ENCODE results near the gene PRKCG. TPM values are rescaled to one million over a fixed set of nuclear protein-coding genes. Genes with fewer than 3 reads are reported as not detected.

The PRKCG gene
- 0.07 TPM in 1 of 2 replicates, not detected in the other for total RNA-seq

DNA sequence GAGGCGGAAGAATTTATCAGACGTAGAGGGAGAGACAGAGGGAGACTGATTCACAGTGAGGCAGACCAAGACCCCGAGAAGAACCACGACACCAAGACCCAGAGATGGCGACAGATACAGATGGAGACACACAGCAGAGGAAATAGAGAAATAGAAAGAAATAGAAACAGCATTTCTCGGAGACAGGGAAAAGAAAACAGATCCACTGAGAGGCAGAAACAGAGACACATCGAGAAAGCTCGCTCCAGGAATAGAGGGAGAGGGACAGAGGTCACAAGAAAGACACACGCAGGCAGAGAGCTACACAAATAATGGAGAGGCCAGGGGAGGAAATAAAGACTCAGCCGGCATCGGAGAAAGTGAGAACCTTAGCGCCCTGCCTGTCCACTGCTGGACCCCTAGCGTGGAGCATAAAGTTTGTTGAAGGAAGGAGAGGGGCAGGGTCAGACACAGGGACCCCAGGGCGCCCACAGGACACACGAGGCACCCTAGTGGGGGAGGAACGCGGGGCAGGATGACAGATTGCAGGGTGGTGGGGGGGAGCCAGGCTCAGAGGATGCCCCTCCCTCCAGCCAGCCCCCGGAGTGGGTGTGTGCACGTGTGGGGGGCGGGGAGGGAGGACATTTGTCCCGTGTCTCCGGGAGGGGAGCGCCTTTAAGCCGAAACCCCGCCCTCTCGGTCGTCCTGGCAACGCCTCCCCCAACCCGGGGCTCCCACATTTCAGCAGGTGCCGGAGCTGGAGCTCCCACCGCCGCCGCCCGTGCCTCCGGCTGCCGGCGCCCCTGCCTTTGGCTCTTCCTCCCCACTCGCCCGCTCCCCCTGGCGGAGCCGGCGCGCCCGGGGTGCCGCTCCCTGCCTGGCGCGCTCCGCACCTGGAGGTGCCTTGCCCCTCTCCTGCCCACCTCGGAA, at the start of gene PRKCG:
TSS of gene PRKCG (plus strand) at position 716 of the 909 bp plus-strand sequence. CDS start 298 bp downstream, outside the sequence.

DNA sequence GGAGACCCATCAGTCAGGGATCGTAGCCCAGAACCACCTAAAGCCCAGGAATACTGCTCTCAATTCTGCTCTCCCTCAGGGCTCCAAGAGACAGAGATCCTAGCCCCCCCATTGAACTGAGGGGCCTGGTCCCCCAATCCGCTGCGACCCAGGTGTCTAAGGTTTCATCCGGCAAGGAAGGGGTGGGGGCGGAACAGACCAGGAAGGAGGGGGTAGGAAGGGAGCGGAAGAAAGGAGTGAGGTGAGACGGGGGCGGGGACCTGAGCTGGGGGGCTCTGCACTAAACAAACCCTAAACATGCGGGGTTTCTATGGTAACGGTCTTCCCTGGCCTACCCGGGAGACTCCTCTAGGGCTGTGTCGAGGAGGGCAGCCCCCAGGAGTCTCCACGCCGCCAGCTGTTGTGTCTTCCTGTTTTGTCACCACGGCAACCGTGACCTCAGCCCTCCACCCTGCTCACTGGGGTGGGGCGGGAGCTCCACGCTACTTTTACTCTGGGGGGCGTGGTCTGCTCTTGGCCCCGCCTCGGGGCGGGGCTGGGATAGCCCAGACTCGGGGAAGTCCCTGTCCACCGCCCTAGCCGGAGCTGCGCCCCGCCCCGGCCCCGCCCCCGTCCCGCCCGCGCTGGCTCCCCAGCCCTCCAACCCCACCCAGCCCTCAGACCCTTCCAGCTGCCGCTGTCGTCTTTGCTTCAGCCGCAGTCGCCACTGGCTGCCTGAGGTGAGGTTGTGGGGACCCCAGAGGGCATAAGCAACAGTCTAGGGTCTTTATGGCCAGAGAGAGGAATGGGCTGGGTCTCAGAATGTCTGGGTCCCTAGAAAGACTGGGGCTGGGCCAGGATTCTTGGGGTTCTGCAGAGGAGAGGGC, 14.5 kb upstream of the PRKCG start, which contains the start of gene MYADM:
TSS of gene MYADM (plus strand) at position 659 of the 866 bp plus-strand sequence. CDS start 5,647 bp downstream, outside the sequence.

DNA sequence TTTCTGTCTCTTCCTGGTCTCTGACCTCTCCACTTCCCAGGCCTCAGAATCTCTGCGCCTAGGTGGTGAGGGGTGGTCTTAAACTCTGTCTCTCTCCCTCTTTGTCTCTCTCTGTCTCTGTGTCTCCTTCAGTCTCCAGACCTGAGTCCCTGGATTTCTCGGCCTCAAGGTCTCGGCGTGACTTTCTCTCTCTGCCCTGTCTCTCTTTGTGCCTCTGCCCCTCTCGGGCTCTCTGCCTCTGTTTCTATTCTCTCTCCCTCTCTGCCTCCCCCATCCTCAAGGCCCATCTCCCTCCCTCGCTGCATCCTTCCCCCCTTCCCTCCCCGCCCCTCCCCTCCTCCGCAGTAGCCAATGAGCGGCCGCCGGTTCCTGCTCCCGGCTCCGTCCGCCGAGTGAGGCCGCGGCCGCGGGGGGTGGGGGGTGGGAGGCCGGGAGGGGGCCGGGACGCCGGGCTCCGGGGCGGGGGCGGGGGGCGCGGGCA, 27.0 kb downstream of the PRKCG start, which contains the start of gene CACNG7:
TSS of gene CACNG7 (plus strand) at position 344 of the 481 bp plus-strand sequence. CDS start 3,554 bp downstream, outside the sequence.

Other genes starting within 250 kb of the PRKCG start
- gene NLRP12, start 57.9 kb upstream of the PRKCG start, total RNA-seq, result not detected in 2 replicates
- gene MYADM, start 14.3 kb upstream of the PRKCG start, total RNA-seq, result 24.2 and 42.8 TPM in 2 replicates
- gene CACNG7, start 27.1 kb downstream of the PRKCG start, total RNA-seq, result 1.7 and 7.2 TPM in 2 replicates
- 0.20 and 0.76 TPM in 2 replicates for gene CACNG8, start 80.7 kb downstream of the PRKCG start, total RNA-seq
- 0.13 and 0.43 TPM in 2 replicates for gene CACNG6, start 109.4 kb downstream of the PRKCG start, total RNA-seq
- gene VSTM1, start 181.7 kb downstream of the PRKCG start, total RNA-seq, result not detected in 2 replicates
- gene TARM1, start 199.2 kb downstream of the PRKCG start, total RNA-seq, result not detected in 2 replicates
- 0.63 and 0.65 TPM in 2 replicates for gene OSCAR, start 218.6 kb downstream of the PRKCG start, total RNA-seq
- gene NDUFA3, start 220.7 kb downstream of the PRKCG start, total RNA-seq, result 18.5 and 20.6 TPM in 2 replicates
- 10.7 and 12.5 TPM in 2 replicates for gene TFPT, start 233.5 kb downstream of the PRKCG start, total RNA-seq
- 54.5 and 55.6 TPM in 2 replicates for gene PRPF31, start 233.6 kb downstream of the PRKCG start, total RNA-seq